ENCODE results near the gene HSCB.
"Not testable (repeated sequence)": the region's sequence is repeated elsewhere in the genome, so short reads cannot be mapped to it uniquely, and the experiment has no call there.

HSCB gene

GRCh38 chr22:28741785-28742561, at the start of gene HSCB, which contains the start of gene CHEK2:
Gene HSCB, plus strand, starts transcription at chr22:28742039. Its CDS starts 57 bp downstream, at chr22:28742096.
Gene CHEK2, minus strand, starts transcription at chr22:28741820. Its CDS starts 7,099 bp downstream, at chr22:28734721.
- Histone ChIP-seq H3K4me3 (ENCODE audit: low read depth in 1 of 2, low read length in 2 of 2) (peak within 1 kb of the TSS; percentile 60 to 98), H3K36me3 (ENCODE audit: insufficient read depth, low read length) (peaks cover 19% of the 10 kb centered on the region), H3K27ac (ENCODE audit: low read depth, low read length) (peak within 1 kb of the TSS; percentile 99), H3K4me1 (ENCODE audit: insufficient read depth, low read length) (peaks cover 16% of the 10 kb centered on the region), H3K9ac (ENCODE audit: low read length) (peak within 1 kb of the TSS; percentile 93), H3K9me3 (ENCODE audit: low read length) (no peaks in the 10 kb centered on the region), H3K27me3 (ENCODE audit: control insufficient read depth in 1 of 2, insufficient read depth in 2 of 2, low read length in 2 of 2) (no peaks in the 10 kb centered on the region)

DNA sequence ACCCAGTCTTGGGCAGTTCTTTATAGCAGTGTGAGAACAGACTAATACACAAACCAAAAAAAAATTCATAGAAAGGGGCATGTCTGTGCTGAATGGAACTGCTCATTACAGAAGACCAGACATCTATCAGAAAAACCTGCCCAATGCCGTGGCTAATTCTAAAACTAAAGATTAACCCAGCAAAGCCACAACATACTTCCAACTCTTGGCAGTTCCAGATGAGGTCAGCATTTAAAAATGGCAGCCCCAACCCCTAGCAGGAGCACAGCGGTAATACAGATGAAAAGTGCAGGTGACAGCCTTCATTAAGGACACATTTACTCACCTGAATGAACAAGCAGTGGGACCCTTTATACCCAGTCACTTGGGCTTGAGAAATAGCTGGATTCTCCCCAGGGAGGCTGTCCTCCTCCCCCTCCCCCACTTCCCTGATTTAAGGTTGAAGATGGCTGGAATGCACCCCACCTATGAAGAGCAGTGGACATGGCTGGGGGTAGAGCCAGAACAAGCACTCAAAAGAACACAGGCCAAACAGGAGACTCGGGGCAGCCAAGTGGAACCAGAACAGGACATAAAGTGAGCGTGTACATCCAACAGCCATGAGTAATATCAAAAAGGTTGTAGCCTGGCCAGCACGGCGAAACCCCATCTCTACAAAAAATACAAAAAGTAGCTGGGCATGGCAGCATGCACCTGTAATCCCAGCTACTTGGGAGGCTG, 48.6 kb upstream of the HSCB start:
- not testable (repeated sequence) for H3K27ac ChIP-seq (ENCODE audit: low read depth, low read length); H3K27me3 ChIP-seq (ENCODE audit: control insufficient read depth in 1 of 2, insufficient read depth in 2 of 2, low read length in 2 of 2); H3K4me1 ChIP-seq (ENCODE audit: insufficient read depth, low read length); H3K9me3 ChIP-seq (ENCODE audit: low read length); H3K4me3 ChIP-seq (ENCODE audit: low read depth in 1 of 2, low read length in 2 of 2); H3K9ac ChIP-seq (ENCODE audit: low read length); H3K36me3 ChIP-seq (ENCODE audit: insufficient read depth, low read length)

GRCh38 chr22:28702891-28703290, 38.9 kb upstream of the HSCB start:
- no peaks in the 10 kb centered on the region for H3K36me3 ChIP-seq (ENCODE audit: insufficient read depth, low read length)
- H3K9me3 ChIP-seq (ENCODE audit: low read length): no peaks in the 10 kb centered on the region
- H3K27me3 ChIP-seq (ENCODE audit: control insufficient read depth in 1 of 2, insufficient read depth in 2 of 2, low read length in 2 of 2): no peaks in the 10 kb centered on the region
- no peak overlapping the region for H3K9ac ChIP-seq (ENCODE audit: low read length)
- no peak overlapping the region for H3K27ac ChIP-seq (ENCODE audit: low read depth, low read length)
- H3K4me3 ChIP-seq (ENCODE audit: low read depth in 1 of 2, low read length in 2 of 2): no peak overlapping the region
- no peaks in the 10 kb centered on the region for H3K4me1 ChIP-seq (ENCODE audit: insufficient read depth, low read length)

DNA sequence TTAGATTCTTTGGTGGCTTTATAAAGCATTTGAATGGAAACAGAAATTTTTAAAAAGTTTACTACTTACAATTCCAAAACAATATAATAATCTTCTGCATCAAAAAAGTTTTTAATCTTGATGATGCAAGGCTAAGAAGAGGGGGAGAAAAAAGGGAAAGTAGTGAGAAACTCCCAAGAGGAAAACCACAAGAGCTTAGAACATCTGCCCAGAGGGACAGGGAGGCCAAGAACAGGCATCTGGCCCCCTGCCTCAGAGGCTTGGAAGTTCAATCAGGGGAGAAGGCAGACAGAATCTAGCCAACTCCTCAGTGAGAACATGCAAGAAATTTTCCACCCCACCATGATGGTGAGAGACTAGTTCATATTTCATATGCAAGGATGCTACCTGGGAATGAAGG, 38.4 kb upstream of the HSCB start:
- H3K36me3 ChIP-seq (ENCODE audit: insufficient read depth, low read length): no peaks in the 10 kb centered on the region
- no peak overlapping the region for H3K9ac ChIP-seq (ENCODE audit: low read length)
- no peak overlapping the region for H3K4me3 ChIP-seq (ENCODE audit: low read depth in 1 of 2, low read length in 2 of 2)
- no peaks in the 10 kb centered on the region for H3K9me3 ChIP-seq (ENCODE audit: low read length)
- no peak overlapping the region for H3K27ac ChIP-seq (ENCODE audit: low read depth, low read length)
- no peaks in the 10 kb centered on the region for H3K4me1 ChIP-seq (ENCODE audit: insufficient read depth, low read length)
- no peaks in the 10 kb centered on the region for H3K27me3 ChIP-seq (ENCODE audit: control insufficient read depth in 1 of 2, insufficient read depth in 2 of 2, low read length in 2 of 2)

- Histone ChIP-seq H3K4me3 (ENCODE audit: low read depth in 1 of 2, low read length in 2 of 2) (no peak overlapping the region), H3K9me3 (ENCODE audit: low read length) (no peaks in the 10 kb centered on the region), H3K36me3 (ENCODE audit: insufficient read depth, low read length) (no peaks in the 10 kb centered on the region), H3K27ac (ENCODE audit: low read depth, low read length) (no peak overlapping the region), H3K9ac (ENCODE audit: low read length) (no peak overlapping the region), H3K4me1 (ENCODE audit: insufficient read depth, low read length) (peaks cover 4% of the 10 kb centered on the region), H3K27me3 (ENCODE audit: control insufficient read depth in 1 of 2, insufficient read depth in 2 of 2, low read length in 2 of 2) (no peaks in the 10 kb centered on the region)
These were observed 35.0 kb upstream of the HSCB start for GRCh38 chr22:28706845-28707244.

- H3K27me3 ChIP-seq (ENCODE audit: control insufficient read depth in 1 of 2, insufficient read depth in 2 of 2, low read length in 2 of 2): no peaks in the 10 kb centered on the region
- no peaks in the 10 kb centered on the region for H3K36me3 ChIP-seq (ENCODE audit: insufficient read depth, low read length)
- H3K9me3 ChIP-seq (ENCODE audit: low read length): no peaks in the 10 kb centered on the region
- H3K4me3 ChIP-seq (ENCODE audit: low read depth in 1 of 2, low read length in 2 of 2): no peak overlapping the region
- no peak overlapping the region for H3K9ac ChIP-seq (ENCODE audit: low read length)
- no peak overlapping the region for H3K27ac ChIP-seq (ENCODE audit: low read depth, low read length)
- H3K4me1 ChIP-seq (ENCODE audit: insufficient read depth, low read length): peaks cover 4% of the 10 kb centered on the region
These were observed 31.7 kb upstream of the HSCB start for GRCh38 chr22:28710107-28710506.

DNA sequence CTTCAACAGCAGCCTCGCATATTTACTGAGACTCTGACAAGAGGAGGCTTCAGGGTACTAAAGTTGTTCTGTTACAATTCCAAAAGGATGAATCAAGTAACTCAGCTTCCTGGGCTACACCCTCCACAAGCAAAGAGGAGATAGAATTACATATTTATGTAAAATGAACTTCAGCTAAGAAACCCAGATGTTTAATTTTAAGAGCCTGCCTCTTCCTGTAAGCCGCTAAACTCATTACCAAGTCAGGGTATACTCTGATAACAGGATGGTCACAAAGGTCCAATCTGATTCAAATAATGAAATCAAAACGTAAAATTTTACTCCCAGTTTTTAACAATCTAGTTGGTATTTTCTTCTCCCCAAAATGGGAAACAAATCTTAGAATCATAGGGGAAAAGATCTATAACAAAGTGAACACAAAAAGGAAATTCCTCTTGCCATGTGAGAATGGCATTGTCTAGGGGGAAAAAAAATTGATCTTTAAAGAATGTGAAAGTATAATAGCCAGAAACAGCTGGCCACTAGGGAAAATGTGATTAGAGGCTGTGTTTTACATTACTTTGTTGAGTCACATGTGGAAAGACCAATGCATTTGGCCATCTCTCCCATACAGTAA, 31.2 kb upstream of the HSCB start:
- Histone ChIP-seq H3K36me3 (ENCODE audit: insufficient read depth, low read length) (no peaks in the 10 kb centered on the region), H3K9ac (ENCODE audit: low read length) (no peak overlapping the region), H3K27me3 (ENCODE audit: control insufficient read depth in 1 of 2, insufficient read depth in 2 of 2, low read length in 2 of 2) (no peaks in the 10 kb centered on the region), H3K27ac (ENCODE audit: low read depth, low read length) (no peak overlapping the region), H3K4me1 (ENCODE audit: insufficient read depth, low read length) (peaks cover 4% of the 10 kb centered on the region), H3K9me3 (ENCODE audit: low read length) (no peaks in the 10 kb centered on the region), H3K4me3 (ENCODE audit: low read depth in 1 of 2, low read length in 2 of 2) (no peak overlapping the region)

- Histone ChIP-seq H3K27me3 (ENCODE audit: control insufficient read depth in 1 of 2, insufficient read depth in 2 of 2, low read length in 2 of 2) (no peaks in the 10 kb centered on the region), H3K9me3 (ENCODE audit: low read length) (no peaks in the 10 kb centered on the region), H3K36me3 (ENCODE audit: insufficient read depth, low read length) (no peaks in the 10 kb centered on the region), H3K27ac (ENCODE audit: low read depth, low read length) (peak overlapping the region; percentile 24), H3K4me3 (ENCODE audit: low read depth in 1 of 2, low read length in 2 of 2) (no peak overlapping the region), H3K9ac (ENCODE audit: low read length) (no peak overlapping the region), H3K4me1 (ENCODE audit: insufficient read depth, low read length) (peaks cover 4% of the 10 kb centered on the region)
These were observed 30.5 kb upstream of the HSCB start for GRCh38 chr22:28711341-28711740.

DNA sequence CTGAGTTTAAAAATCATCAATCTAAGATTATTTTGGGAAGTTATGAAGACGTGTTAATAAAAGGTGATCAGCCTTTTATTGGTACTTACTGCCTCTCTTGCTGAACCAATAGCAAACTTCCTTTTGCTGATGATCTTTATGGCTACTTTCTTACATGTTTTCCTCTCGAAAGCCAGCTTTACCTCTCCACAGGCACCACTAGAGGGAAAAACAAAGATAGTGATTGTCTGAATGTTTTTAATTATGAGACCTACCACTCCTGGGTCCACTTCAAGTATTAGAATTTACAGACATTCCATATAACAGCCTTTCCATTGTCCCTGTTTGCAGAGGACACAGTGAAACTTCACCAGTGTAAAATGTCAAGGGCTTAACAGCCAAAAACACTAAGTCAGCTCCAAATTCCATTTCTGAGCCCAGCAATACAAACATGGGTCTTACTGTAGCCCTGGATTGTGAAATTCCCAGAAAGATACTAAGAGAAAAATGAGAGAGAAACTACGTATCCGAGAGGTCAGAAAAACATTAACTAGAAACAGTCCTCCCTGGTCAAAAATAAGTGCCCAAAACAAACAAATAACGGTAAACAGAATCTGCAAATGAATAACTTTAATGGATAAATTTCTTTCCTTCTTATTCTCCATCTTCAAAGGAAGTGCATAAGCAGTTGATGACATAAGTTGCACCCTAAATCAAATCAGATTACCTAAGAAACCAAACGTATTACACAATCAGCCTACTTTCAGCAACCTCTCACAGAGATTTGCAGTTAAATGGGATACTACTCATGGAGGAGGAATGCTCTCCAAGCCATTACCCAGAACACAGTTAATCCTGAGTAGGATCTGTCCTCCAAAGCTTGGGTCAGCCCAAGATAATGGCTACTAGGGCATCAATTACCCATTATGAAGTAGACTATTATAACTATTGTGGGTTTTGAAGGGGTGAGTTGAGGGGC, 29.7 kb upstream of the HSCB start:
- Histone ChIP-seq H3K9me3 (ENCODE audit: low read length) (no peaks in the 10 kb centered on the region), H3K4me3 (ENCODE audit: low read depth in 1 of 2, low read length in 2 of 2) (no peak overlapping the region), H3K27me3 (ENCODE audit: control insufficient read depth in 1 of 2, insufficient read depth in 2 of 2, low read length in 2 of 2) (no peaks in the 10 kb centered on the region), H3K4me1 (ENCODE audit: insufficient read depth, low read length) (peaks cover 4% of the 10 kb centered on the region), H3K27ac (ENCODE audit: low read depth, low read length) (peak overlapping the region; percentile 19), H3K9ac (ENCODE audit: low read length) (no peak overlapping the region), H3K36me3 (ENCODE audit: insufficient read depth, low read length) (no peaks in the 10 kb centered on the region)

GRCh38 chr22:28714043-28714628, 27.7 kb upstream of the HSCB start:
- Histone ChIP-seq H3K9me3 (ENCODE audit: low read length) (no peaks in the 10 kb centered on the region), H3K4me1 (ENCODE audit: insufficient read depth, low read length) (peaks cover 4% of the 10 kb centered on the region), H3K9ac (ENCODE audit: low read length) (no peak overlapping the region), H3K36me3 (ENCODE audit: insufficient read depth, low read length) (no peaks in the 10 kb centered on the region), H3K27ac (ENCODE audit: low read depth, low read length) (no peak overlapping the region), H3K27me3 (ENCODE audit: control insufficient read depth in 1 of 2, insufficient read depth in 2 of 2, low read length in 2 of 2) (no peaks in the 10 kb centered on the region), H3K4me3 (ENCODE audit: low read depth in 1 of 2, low read length in 2 of 2) (no peak overlapping the region)
